Non-pigmented ciliary epithelial cell (primary cell): Measurements from ENCODE around the gene MXI1.
"Not testable (repeated sequence)": the region's sequence is repeated elsewhere in the genome, so short reads cannot be mapped to it uniquely, and the experiment has no call there.

Source experiments
- DNase-seq: peaks from one replicate; pipeline ENCODE4 v3.0.0-alpha.2; 2010; ENCODE audit warnings: low read depth

Gene MXI1

GRCh38 chr10:110181911-110182310, 25.5 kb upstream of the MXI1 start:
- DNase-seq = no peak

GRCh38 chr10:110184398-110184797, 23.0 kb upstream of the MXI1 start:
- DNase-seq = no peak

GRCh38 chr10:110185646-110186182, 21.7 kb upstream of the MXI1 start:
- DNase-seq = not testable (repeated sequence)

GRCh38 chr10:110190170-110190569, 17.2 kb upstream of the MXI1 start:
- DNase-seq = no peak

- DNase-seq = no peak
Measured at GRCh38 chr10:110192552-110192951, 14.9 kb upstream of the MXI1 start.

- DNase-seq = no peak
Measured at GRCh38 chr10:110200503-110200902, 6.9 kb upstream of the MXI1 start.

- DNase-seq = not testable (repeated sequence)
Measured at GRCh38 chr10:110201046-110201445, 6.4 kb upstream of the MXI1 start.

GRCh38 chr10:110203500-110204455, 3.6 kb upstream of the MXI1 start:
- no peak for DNase-seq

GRCh38 chr10:110205051-110205675, 2.2 kb upstream of the MXI1 start:
- DNase-seq = no peak

GRCh38 chr10:110207805-110208613, 604 bp downstream of the MXI1 start:
- DNase-seq = no peak

- DNase-seq = no peak
Measured at GRCh38 chr10:110208614-110209453, 1.4 kb downstream of the MXI1 start.

GRCh38 chr10:110209454-110209925, 2.1 kb downstream of the MXI1 start:
- no peak for DNase-seq

- DNase-seq = no peak
Measured at GRCh38 chr10:110209926-110210673, 2.7 kb downstream of the MXI1 start.

- peak; percentile 94 for DNase-seq
Measured at GRCh38 chr10:110210674-110211464, 3.5 kb downstream of the MXI1 start.

- no peak for DNase-seq
Measured at GRCh38 chr10:110211465-110211843, 4.0 kb downstream of the MXI1 start.

- DNase-seq = no peak
Measured at GRCh38 chr10:110212119-110213006, 5.0 kb downstream of the MXI1 start.

- DNase-seq = no peak
Measured at GRCh38 chr10:110214371-110214826, 7.0 kb downstream of the MXI1 start.
